ENCODE results near the gene LRRC14B.
"Not testable (repeated sequence)": the region's sequence is repeated elsewhere in the genome, so short reads cannot be mapped to it uniquely, and the experiment has no call there.

Gene LRRC14B

DNA sequence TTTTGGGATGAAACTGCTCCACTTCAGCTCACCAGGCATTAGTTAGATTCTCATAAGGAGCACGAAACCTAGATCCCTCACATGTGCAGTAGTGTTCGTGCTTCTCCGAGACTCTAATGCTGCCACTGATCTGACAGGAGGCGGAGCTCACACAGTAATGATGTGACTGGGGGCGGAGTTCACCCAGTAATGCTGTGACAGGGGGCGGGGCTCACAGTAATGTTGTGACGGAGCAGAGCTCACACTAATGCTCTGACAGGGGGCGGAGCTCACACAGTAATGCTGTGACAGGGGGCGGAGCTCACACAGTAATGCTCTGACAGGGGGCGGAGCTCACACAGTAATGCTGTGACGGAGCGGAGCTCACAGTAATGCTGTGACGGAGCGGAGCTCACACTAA lies 27.1 kb upstream of the LRRC14B start:
- Histone ChIP-seq H3K4me1 (no peaks in the 10 kb centered on the region), H3K79me2 (no peaks in the 10 kb centered on the region), H3K9ac (no peak overlapping the region), H3K27me3 (ENCODE audit: control insufficient read depth, insufficient read depth, low read length) (no peaks in the 10 kb centered on the region), H3K9me3 (ENCODE audit: control insufficient read depth, low read length) (no peaks in the 10 kb centered on the region), H3K4me2 (ENCODE audit: low read length) (no peak overlapping the region), H3K36me3 (ENCODE audit: control insufficient read depth, insufficient read depth, low read length) (no peaks in the 10 kb centered on the region), H2AFZ (no peak overlapping the region), H3K27ac (no peak overlapping the region), H3K4me3 (ENCODE audit: low read depth, low read length) (no peak overlapping the region)
- TF ChIP-seq, protein P1, sequence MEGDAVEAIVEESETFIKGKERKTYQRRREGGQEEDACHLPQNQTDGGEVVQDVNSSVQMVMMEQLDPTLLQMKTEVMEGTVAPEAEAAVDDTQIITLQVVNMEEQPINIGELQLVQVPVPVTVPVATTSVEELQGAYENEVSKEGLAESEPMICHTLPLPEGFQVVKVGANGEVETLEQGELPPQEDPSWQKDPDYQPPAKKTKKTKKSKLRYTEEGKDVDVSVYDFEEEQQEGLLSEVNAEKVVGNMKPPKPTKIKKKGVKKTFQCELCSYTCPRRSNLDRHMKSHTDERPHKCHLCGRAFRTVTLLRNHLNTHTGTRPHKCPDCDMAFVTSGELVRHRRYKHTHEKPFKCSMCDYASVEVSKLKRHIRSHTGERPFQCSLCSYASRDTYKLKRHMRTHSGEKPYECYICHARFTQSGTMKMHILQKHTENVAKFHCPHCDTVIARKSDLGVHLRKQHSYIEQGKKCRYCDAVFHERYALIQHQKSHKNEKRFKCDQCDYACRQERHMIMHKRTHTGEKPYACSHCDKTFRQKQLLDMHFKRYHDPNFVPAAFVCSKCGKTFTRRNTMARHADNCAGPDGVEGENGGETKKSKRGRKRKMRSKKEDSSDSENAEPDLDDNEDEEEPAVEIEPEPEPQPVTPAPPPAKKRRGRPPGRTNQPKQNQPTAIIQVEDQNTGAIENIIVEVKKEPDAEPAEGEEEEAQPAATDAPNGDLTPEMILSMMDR (IDR thresholded peaks at IDR 0.05) = no peak

DNA sequence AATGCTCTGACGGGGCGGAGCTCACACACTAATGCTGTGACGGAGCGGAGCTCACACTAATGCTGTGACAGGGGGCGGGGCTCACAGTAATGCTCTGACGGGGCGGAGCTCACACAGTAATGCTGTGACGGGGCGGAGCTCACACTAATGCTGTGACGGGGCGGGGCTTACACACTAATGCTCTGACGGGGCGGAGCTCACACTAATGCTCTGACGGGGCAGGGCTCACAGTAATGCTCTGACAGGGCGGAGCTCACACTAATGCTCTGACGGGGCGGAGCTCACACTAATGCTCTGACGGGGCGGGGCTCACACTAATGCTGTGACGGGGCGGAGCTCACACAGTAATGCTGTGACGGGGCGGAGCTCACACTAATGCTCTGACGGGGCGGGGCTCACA lies 26.5 kb upstream of the LRRC14B start:
- H3K27me3 ChIP-seq (ENCODE audit: control insufficient read depth, insufficient read depth, low read length); H3K4me3 ChIP-seq (ENCODE audit: low read depth, low read length); H3K36me3 ChIP-seq (ENCODE audit: control insufficient read depth, insufficient read depth, low read length); H3K9me3 ChIP-seq (ENCODE audit: control insufficient read depth, low read length); H3K27ac ChIP-seq; H3K4me2 ChIP-seq (ENCODE audit: low read length); H2AFZ ChIP-seq; H3K9ac ChIP-seq; H3K4me1 ChIP-seq; H3K79me2 ChIP-seq: not testable (repeated sequence)

DNA sequence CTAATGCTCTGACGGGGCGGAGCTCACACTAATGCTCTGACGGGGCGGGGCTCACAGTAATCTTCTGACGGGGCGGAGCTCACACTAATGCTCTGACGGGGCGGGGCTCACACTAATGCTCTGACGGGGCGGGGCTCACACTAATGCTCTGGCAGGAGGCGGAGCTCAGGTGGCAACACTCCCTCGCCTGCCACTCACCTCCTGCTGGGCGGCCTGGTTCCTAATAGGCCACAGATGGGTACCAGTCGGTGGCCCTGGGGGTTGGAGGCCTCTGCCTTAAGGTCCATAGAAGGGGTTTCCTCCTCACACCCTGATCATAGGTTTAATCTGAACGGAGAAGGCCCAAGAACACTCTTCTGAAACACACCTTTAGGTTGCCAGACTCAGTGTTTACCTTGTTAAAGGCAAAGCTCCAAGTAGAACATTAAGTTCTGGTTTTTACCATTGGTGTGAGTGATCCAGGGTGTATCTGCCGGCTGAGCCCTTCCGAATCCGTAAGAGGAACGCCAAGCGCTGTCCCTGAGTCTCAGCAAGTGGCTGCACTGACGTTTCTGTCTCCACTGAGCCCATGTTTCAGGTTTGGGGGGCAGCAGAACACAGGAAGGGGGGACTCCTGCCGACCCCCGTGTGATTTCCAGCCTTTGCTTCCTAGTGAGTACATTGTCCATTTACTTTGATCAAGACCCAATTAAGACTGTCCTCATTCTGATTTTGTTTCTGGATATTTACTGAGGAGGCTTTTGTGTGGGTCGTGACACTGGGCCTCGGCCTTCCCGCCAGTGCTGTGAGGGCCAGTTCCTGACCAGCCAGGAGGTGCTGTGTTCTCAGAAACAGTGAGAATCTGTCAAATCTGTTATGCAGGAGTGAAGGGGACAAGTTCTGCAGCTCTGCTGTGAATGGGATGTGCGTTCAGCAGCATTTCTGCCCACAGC lies 24.6 kb upstream of the LRRC14B start:
- no peaks in the 10 kb centered on the region for H3K79me2 ChIP-seq
- H3K27ac ChIP-seq = no peak overlapping the region
- H3K9me3 ChIP-seq (ENCODE audit: control insufficient read depth, low read length) = no peaks in the 10 kb centered on the region
- no peaks in the 10 kb centered on the region for H3K4me1 ChIP-seq
- TF ChIP-seq, protein P1 (IDR thresholded peaks at IDR 0.05) = no peak
- H3K4me2 ChIP-seq (ENCODE audit: low read length) = no peak overlapping the region
- H3K27me3 ChIP-seq (ENCODE audit: control insufficient read depth, insufficient read depth, low read length) = no peaks in the 10 kb centered on the region
- H3K36me3 ChIP-seq (ENCODE audit: control insufficient read depth, insufficient read depth, low read length) = no peaks in the 10 kb centered on the region
- no peak overlapping the region for H2AFZ ChIP-seq
- H3K9ac ChIP-seq = no peak overlapping the region
- H3K4me3 ChIP-seq (ENCODE audit: low read depth, low read length) = no peak overlapping the region

DNA sequence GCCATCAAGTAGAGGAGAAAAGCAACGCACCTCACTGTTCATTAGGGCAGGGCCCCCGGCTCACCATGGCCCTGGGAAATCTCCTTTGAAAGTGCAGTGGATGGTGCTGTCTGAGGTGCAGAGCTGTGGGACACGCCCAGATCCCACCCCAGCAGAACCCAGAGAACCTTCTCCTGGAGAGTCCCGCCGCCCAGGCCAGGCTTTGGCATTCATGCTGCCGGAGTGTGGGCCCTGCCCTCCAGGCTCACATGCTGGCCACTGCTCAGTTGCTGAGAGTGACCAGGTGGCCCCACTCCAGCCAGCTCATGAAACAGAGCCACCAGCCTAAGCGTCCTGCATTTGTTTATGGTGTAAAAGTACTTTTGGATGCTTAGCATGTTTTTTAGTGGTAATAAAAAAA lies 23.8 kb upstream of the LRRC14B start:
- no peaks in the 10 kb centered on the region for H3K4me1 ChIP-seq
- H3K4me3 ChIP-seq (ENCODE audit: low read depth, low read length) = no peak overlapping the region
- TF ChIP-seq, protein P1 (IDR thresholded peaks at IDR 0.05) = no peak
- no peak overlapping the region for H3K9ac ChIP-seq
- no peak overlapping the region for H3K27ac ChIP-seq
- no peaks in the 10 kb centered on the region for H3K36me3 ChIP-seq (ENCODE audit: control insufficient read depth, insufficient read depth, low read length)
- H3K9me3 ChIP-seq (ENCODE audit: control insufficient read depth, low read length) = no peaks in the 10 kb centered on the region
- H3K27me3 ChIP-seq (ENCODE audit: control insufficient read depth, insufficient read depth, low read length) = no peaks in the 10 kb centered on the region
- no peaks in the 10 kb centered on the region for H3K79me2 ChIP-seq
- no peak overlapping the region for H2AFZ ChIP-seq
- no peak overlapping the region for H3K4me2 ChIP-seq (ENCODE audit: low read length)

DNA sequence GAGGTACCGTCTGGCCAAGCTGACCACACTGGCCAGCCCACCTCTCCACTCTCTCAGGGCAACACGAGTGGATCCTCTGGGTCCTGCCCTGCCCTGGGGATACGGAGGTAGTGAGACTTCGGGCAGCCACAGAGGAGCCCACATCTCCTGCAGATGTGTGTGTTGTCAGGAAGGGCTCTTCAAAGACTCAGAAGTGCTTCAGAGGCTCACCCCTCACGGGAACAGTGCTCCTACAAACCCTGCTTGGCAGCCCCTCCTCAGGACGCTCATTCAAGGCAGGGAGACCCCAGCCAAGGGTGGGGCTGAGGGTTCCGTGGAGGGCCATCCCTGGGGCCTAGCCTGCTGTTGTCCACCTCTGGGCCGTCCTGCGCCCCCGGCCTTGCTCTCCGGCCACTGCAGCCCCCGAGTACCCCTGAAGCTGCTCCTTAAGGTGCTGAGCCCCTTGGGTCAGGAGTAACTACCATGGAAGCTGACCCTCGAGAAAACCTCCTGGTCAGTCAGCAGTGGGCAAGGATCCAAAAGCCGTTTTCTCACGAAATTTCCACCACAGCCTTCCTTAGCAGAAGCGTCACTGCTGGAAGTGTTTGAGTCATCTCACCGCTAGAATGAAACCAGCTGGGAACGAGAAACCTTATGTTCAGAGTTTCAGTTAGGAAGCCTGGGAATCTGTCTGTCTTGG lies 23.2 kb upstream of the LRRC14B start:
- Histone ChIP-seq H3K79me2 (no peaks in the 10 kb centered on the region), H3K27ac (no peak overlapping the region), H3K4me3 (ENCODE audit: low read depth, low read length) (no peak overlapping the region), H3K4me1 (no peaks in the 10 kb centered on the region), H3K4me2 (ENCODE audit: low read length) (no peak overlapping the region), H3K9me3 (ENCODE audit: control insufficient read depth, low read length) (no peaks in the 10 kb centered on the region), H2AFZ (no peak overlapping the region), H3K27me3 (ENCODE audit: control insufficient read depth, insufficient read depth, low read length) (no peaks in the 10 kb centered on the region), H3K36me3 (ENCODE audit: control insufficient read depth, insufficient read depth, low read length) (no peaks in the 10 kb centered on the region), H3K9ac (no peak overlapping the region)
- TF ChIP-seq, protein P1 (IDR thresholded peaks at IDR 0.05) = no peak

Measured in parathyroid adenoma (tissue), 2 donors.